Natural killer cell (primary cell): ENCODE data around the gene PTGR1. TPM values are rescaled to one million over a fixed set of nuclear protein-coding genes. Genes with fewer than 3 reads are reported as not detected.

Source experiments
- ATAC-seq, 3 donors: fragments of 150-1000 bp in 2 of 3; fragments of 200-7000 bp in 1 of 3; cut with Tn5 transposase; 1 replicate in 1 of 3; 2 replicates in 2 of 3; pipeline ENCODE4 v1.10.0; 2021; ENCODE audit warnings: mild to moderate bottlenecking in 2 of 3, moderate library complexity in 2 of 3
- DNase-seq, 2 donors: peaks; one replicate each; pipeline versions ENCODE4 v3.0.0 to v3.0.0-alpha.2; 2013 to 2021; ENCODE audit warnings: mixed read lengths in 1 of 2
- H3K27ac ChIP-seq: one replicate; pipeline ENCODE4 v1.5.1; 2013; ENCODE audit warnings: mild to moderate bottlenecking, low read length
- H3K27me3 ChIP-seq: one replicate; pipeline ENCODE4 v1.6.1; 2013; ENCODE audit warnings: low read length; ENCODE audit not compliant: control insufficient read depth, insufficient read depth
- H3K36me3 ChIP-seq: one replicate; pipeline ENCODE4 v1.6.1; 2013; ENCODE audit warnings: low read length; ENCODE audit not compliant: control insufficient read depth, insufficient read depth
- H3K4me1 ChIP-seq: one replicate; pipeline ENCODE4 v1.6.1; 2013; ENCODE audit warnings: low read length; ENCODE audit not compliant: control insufficient read depth, insufficient read depth
- H3K4me3 ChIP-seq: one replicate; pipeline ENCODE4 v1.5.1; 2013; ENCODE audit warnings: low read length
- H3K9me3 ChIP-seq: one replicate; pipeline ENCODE4 v1.6.1; 2013; ENCODE audit warnings: low read length; ENCODE audit not compliant: control insufficient read depth, insufficient read depth
- H3K27ac Mint-ChIP-seq, 2 donors: one replicate each; pipeline ENCODE4 v1.8.0; 2022; ENCODE audit warnings: mild to moderate bottlenecking in 2 of 2, mixed read lengths in 2 of 2, moderate library complexity in 1 of 2
- H3K27me3 Mint-ChIP-seq, 2 donors: one replicate each; pipeline ENCODE4 v1.8.0; 2022; ENCODE audit warnings: low read depth in 2 of 2, mixed read lengths in 2 of 2
- H3K36me3 Mint-ChIP-seq: one replicate; pipeline ENCODE4 v1.8.0; 2022; ENCODE audit warnings: mixed read lengths
- H3K4me1 Mint-ChIP-seq, 2 donors: one replicate each; pipeline ENCODE4 v1.8.0; 2022; ENCODE audit warnings: mixed read lengths in 2 of 2
- H3K4me3 Mint-ChIP-seq: one replicate; pipeline ENCODE4 v1.8.0; 2022; ENCODE audit warnings: mild to moderate bottlenecking, moderate library complexity, mixed read lengths
- H3K9me3 Mint-ChIP-seq, 2 donors: one replicate each; pipeline ENCODE4 v1.8.0; 2022; ENCODE audit warnings: mixed read lengths in 2 of 2
- WGBS: methylation state at CpG from one replicate; pipeline ENCODE4 v1.1.7; 2013; ENCODE audit warnings: missing lambda C conversion rate; ENCODE audit not compliant: insufficient coverage; 5-methylcytosine and 5-hydroxymethylcytosine counted together
- intact Hi-C: fragments of 100-400 bp; cut with micrococcal nuclease; formaldehyde crosslinking; loops from one replicate; pipeline ENCODE4 v1.14.2; 2022
- total RNA-seq, 4 donors: library from RNA; stranded (reverse); fragments of 120-200 nt in 1 of 4; gene quantifications; one replicate each; pipeline versions ENCODE4 v1.2.3 to v1.2.4, GENCODE V29; 2013 to 2022
- TF ChIP-seq, protein P1 (sequence below): fragments of 200-600 bp; IDR thresholded peaks from one replicate; pipeline ENCODE4 v1.8.0; 2022; ENCODE audit warnings: antibody characterized with exemption

PTGR1 gene
- total RNA-seq, 3 donors from 2014 or later (not counting 1 experiment from before 2014, with no cell fraction given), result not detected

GRCh38 chr9:111634860-111635259 is 35.4 kb upstream of the PTGR1 start:
- 100% methylated on average over 1 of the region's 1 CpG for WGBS
- peaks cover 38 to 40% of the 10 kb centered on the region in 2 donors for H3K4me1 Mint-ChIP-seq

DNA sequence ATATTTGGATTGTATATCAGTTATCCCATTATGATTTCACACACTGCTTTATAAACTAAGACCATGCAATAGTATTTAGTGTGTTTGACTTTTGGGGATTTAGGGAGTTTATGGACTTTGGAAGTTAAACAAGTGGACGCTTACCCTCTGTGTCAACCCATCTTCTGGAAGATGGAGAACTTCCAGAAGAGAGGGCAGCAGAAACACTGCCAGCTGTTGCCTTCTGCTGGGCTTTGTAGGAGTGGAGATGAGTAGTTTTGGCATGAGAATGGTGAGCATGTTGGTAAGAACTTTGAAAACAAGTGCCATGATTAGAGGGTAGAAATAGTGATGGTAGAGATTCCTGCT is 33.9 kb upstream of the PTGR1 start:
- TF ChIP-seq, protein P1, sequence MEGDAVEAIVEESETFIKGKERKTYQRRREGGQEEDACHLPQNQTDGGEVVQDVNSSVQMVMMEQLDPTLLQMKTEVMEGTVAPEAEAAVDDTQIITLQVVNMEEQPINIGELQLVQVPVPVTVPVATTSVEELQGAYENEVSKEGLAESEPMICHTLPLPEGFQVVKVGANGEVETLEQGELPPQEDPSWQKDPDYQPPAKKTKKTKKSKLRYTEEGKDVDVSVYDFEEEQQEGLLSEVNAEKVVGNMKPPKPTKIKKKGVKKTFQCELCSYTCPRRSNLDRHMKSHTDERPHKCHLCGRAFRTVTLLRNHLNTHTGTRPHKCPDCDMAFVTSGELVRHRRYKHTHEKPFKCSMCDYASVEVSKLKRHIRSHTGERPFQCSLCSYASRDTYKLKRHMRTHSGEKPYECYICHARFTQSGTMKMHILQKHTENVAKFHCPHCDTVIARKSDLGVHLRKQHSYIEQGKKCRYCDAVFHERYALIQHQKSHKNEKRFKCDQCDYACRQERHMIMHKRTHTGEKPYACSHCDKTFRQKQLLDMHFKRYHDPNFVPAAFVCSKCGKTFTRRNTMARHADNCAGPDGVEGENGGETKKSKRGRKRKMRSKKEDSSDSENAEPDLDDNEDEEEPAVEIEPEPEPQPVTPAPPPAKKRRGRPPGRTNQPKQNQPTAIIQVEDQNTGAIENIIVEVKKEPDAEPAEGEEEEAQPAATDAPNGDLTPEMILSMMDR, result no peak
- DNase-seq, result no peak
- H3K9me3 ChIP-seq, result no peaks in the 10 kb centered on the region
- intact Hi-C loops, result loop anchor here (5.0 kb wide), 1 partner anchor 1084 kb away; the partner anchor contains the start of gene INIP
- no peaks in the 10 kb centered on the region for H3K9me3 Mint-ChIP-seq
- H3K4me1 Mint-ChIP-seq, result peaks cover 38 to 40% of the 10 kb centered on the region in 2 donors
- H3K27ac ChIP-seq, result no peak overlapping the region
- 95% methylated on average over 1 of the region's 1 CpG for WGBS
- no peaks in the 10 kb centered on the region for H3K36me3 Mint-ChIP-seq
- no peak overlapping the region for H3K4me3 Mint-ChIP-seq
- H3K4me3 ChIP-seq, result no peak overlapping the region
- H3K27me3 ChIP-seq, result no peaks in the 10 kb centered on the region
- no peaks in the 10 kb centered on the region for H3K36me3 ChIP-seq
- H3K27me3 Mint-ChIP-seq, result no peaks in the 10 kb centered on the region
- H3K27ac Mint-ChIP-seq, result peak overlapping the region in 1 of 2 donors; percentile 55
- ATAC-seq, result no peak
- H3K4me1 ChIP-seq, result peaks cover 14% of the 10 kb centered on the region

More at GRCh38 chr9:111634860-111635259, 35.4 kb upstream of the PTGR1 start:
- intact Hi-C loops, result loop anchor here (5.0 kb wide), 1 partner anchor 1082 kb away; the partner anchor contains the start of gene INIP
- Histone ChIP-seq H3K9me3 (no peaks in the 10 kb centered on the region), H3K27ac (no peak overlapping the region), H3K4me3 (no peak overlapping the region), H3K4me1 (peaks cover 14% of the 10 kb centered on the region), H3K36me3 (no peaks in the 10 kb centered on the region), H3K27me3 (no peaks in the 10 kb centered on the region)
- no peak for ATAC-seq
- Mint-ChIP-seq H3K27me3 (no peaks in the 10 kb centered on the region), H3K27ac (no peak overlapping the region), H3K9me3 (no peaks in the 10 kb centered on the region), H3K36me3 (no peaks in the 10 kb centered on the region), H3K4me3 (no peak overlapping the region)
- DNase-seq, result no peak
- TF ChIP-seq, protein P1, result no peak

- Histone ChIP-seq H3K27me3 (no peaks in the 10 kb centered on the region), H3K36me3 (no peaks in the 10 kb centered on the region), H3K4me3 (no peak overlapping the region), H3K27ac (no peak overlapping the region), H3K9me3 (no peaks in the 10 kb centered on the region), H3K4me1 (peaks cover 14% of the 10 kb centered on the region)
- H3K36me3 Mint-ChIP-seq, result no peaks in the 10 kb centered on the region
- no peak for ATAC-seq
- no peaks in the 10 kb centered on the region for H3K27me3 Mint-ChIP-seq
- H3K9me3 Mint-ChIP-seq, result no peaks in the 10 kb centered on the region
- H3K4me3 Mint-ChIP-seq, result peak overlapping the region; percentile 91
- intact Hi-C loops, result loop anchor here (5.0 kb wide), 1 partner anchor 1084 kb away; the partner anchor contains the start of gene INIP
- peaks cover 38 to 40% of the 10 kb centered on the region in 2 donors for H3K4me1 Mint-ChIP-seq
- TF ChIP-seq, protein P1, result no peak
- DNase-seq, result no peak
- peak overlapping the region; percentile 89 to 93 for H3K27ac Mint-ChIP-seq
- WGBS, result 85% methylated on average over 5 of the region's 7 CpGs
Measured at GRCh38 chr9:111632695-111633388, 33.4 kb upstream of the PTGR1 start.
